LNCaP clone FGC (cell line): ENCODE data around the gene TMEM140.
A peak's percentile ranks its signal among the peaks of the same experiment; 100 is the strongest.

Source experiments
- DNase-seq: peaks from one replicate; pipeline ENCODE4 v3.0.0-alpha.2; 2011; ENCODE audit warnings: low read depth
- H3K4me3 ChIP-seq: 2 replicates; pipeline ENCODE4 v1.5.1; 2011; ENCODE audit warnings: mild to moderate bottlenecking, low read depth, low read length, control low read depth
- CTCF ChIP-seq: IDR thresholded peaks from 2 replicates; pipeline ENCODE4 v1.5.1; 2012; ENCODE audit warnings: mild to moderate bottlenecking; ENCODE audit not compliant: control insufficient read depth, insufficient read depth; ENCODE audit errors: extremely low read depth

The TMEM140 gene

GRCh38 chr7:135147899-135148721 is at the start of gene TMEM140:
TMEM140 (plus strand) TSS chr7:135148072; CDS start chr7:135164442, 16,370 bp downstream.
- DNase-seq = peak; percentile 91
- peak within 1 kb of the TSS; percentile 63 for H3K4me3 ChIP-seq
- no peak for TF ChIP-seq CTCF

DNA sequence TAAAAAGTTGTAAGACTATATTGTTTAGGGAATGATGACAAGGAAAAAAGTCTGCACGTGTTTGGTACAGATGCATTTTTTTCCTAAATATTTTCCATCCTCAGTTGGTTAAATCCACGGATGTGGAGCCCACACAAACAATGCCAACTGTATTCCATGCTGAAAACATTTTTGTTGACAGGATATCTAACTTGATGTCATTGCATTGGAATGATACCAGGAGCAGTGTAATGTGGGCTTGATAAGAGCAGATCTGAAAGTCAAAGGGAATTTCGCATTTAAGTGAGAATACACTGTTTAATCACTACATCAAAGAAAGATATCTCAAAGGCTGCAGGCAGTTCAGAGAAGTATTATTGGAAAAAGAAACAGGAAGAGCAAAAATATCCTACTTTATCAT is 49.5 kb upstream of the TMEM140 start:
- peak; percentile 77 for DNase-seq
- H3K4me3 ChIP-seq = no peak overlapping the region
- no peak for TF ChIP-seq CTCF

- no peak for TF ChIP-seq CTCF
- no peak for DNase-seq
- no peak overlapping the region for H3K4me3 ChIP-seq
Observed at GRCh38 chr7:135100856-135101255, 47.0 kb upstream of the TMEM140 start.

GRCh38 chr7:135102372-135102771 is 45.5 kb upstream of the TMEM140 start:
- DNase-seq = no peak
- H3K4me3 ChIP-seq = no peak overlapping the region
- TF ChIP-seq CTCF = no peak

GRCh38 chr7:135109562-135109961 is 38.3 kb upstream of the TMEM140 start:
- H3K4me3 ChIP-seq = no peak overlapping the region
- DNase-seq = no peak
- TF ChIP-seq CTCF = no peak

DNA sequence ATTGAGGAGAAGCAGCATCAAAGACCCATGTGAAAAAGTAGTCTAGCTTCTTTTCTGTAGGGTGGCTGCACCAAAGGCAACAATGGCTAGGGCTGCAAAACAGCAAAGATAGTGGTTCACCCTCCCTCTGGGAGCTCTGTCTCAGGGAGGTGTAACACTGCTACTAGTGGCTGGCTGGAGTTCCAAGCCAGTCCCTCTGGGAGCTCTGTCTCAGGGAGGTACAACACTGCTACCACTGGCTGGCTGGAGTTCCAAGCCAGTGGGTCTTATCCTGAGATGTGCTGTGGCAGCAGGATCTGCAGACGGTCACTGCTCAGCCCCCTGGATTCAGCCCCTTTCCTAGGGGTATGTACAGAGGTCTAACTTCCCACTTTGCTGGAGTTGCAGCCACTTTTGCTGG is 37.9 kb upstream of the TMEM140 start:
- H3K4me3 ChIP-seq = no peak overlapping the region
- no peak for TF ChIP-seq CTCF
- no peak for DNase-seq

- no peak overlapping the region for H3K4me3 ChIP-seq
- no peak for DNase-seq
- no peak for TF ChIP-seq CTCF
Observed at GRCh38 chr7:135111379-135111778, 36.5 kb upstream of the TMEM140 start.
